ENCODE results near the gene PPP1R15A.
"Not testable (repeated sequence)": the region's sequence is repeated elsewhere in the genome, so short reads cannot be mapped to it uniquely, and the experiment has no call there.

PPP1R15A gene

GRCh38 chr19:48899781-48900476 is 27.7 kb downstream of the PPP1R15A start, which contains the start of gene NUCB1:
TSS of gene NUCB1 (plus strand) at chr19:48900312. CDS start at chr19:48900797, 485 bp downstream.
- peak within 1 kb of the TSS; percentile 96 for H3K4me3 ChIP-seq (replicated peaks; ENCODE audit: insufficient read depth, low read length)
- DNase-seq (ENCODE audit: low read depth in 1 of 2, low spot score in 1 of 2), result peak; percentile 97 to 99
- H3K27me3 ChIP-seq (ENCODE audit: insufficient read depth, poor library complexity, severe bottlenecking), result peaks cover 6% of the 10 kb centered on the region
- TF ChIP-seq, protein P1, sequence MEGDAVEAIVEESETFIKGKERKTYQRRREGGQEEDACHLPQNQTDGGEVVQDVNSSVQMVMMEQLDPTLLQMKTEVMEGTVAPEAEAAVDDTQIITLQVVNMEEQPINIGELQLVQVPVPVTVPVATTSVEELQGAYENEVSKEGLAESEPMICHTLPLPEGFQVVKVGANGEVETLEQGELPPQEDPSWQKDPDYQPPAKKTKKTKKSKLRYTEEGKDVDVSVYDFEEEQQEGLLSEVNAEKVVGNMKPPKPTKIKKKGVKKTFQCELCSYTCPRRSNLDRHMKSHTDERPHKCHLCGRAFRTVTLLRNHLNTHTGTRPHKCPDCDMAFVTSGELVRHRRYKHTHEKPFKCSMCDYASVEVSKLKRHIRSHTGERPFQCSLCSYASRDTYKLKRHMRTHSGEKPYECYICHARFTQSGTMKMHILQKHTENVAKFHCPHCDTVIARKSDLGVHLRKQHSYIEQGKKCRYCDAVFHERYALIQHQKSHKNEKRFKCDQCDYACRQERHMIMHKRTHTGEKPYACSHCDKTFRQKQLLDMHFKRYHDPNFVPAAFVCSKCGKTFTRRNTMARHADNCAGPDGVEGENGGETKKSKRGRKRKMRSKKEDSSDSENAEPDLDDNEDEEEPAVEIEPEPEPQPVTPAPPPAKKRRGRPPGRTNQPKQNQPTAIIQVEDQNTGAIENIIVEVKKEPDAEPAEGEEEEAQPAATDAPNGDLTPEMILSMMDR (IDR thresholded peaks at IDR 0.05; ENCODE audit: insufficient read depth, low read length), result no peak
- TF ChIP-seq SPI1 (IDR thresholded peaks at IDR 0.05; ENCODE audit: borderline replicate concordance, low read depth) (peak; percentile 88), POLR2AphosphoS5 (IDR thresholded peaks at IDR 0.05; ENCODE audit: low read depth) (peak; percentile 44; the same call in 1 of the 2 replicates), GABPA (IDR thresholded peaks at IDR 0.05; ENCODE audit: low read depth) (peak; percentile 84)
- TF ChIP-seq, protein P2, sequence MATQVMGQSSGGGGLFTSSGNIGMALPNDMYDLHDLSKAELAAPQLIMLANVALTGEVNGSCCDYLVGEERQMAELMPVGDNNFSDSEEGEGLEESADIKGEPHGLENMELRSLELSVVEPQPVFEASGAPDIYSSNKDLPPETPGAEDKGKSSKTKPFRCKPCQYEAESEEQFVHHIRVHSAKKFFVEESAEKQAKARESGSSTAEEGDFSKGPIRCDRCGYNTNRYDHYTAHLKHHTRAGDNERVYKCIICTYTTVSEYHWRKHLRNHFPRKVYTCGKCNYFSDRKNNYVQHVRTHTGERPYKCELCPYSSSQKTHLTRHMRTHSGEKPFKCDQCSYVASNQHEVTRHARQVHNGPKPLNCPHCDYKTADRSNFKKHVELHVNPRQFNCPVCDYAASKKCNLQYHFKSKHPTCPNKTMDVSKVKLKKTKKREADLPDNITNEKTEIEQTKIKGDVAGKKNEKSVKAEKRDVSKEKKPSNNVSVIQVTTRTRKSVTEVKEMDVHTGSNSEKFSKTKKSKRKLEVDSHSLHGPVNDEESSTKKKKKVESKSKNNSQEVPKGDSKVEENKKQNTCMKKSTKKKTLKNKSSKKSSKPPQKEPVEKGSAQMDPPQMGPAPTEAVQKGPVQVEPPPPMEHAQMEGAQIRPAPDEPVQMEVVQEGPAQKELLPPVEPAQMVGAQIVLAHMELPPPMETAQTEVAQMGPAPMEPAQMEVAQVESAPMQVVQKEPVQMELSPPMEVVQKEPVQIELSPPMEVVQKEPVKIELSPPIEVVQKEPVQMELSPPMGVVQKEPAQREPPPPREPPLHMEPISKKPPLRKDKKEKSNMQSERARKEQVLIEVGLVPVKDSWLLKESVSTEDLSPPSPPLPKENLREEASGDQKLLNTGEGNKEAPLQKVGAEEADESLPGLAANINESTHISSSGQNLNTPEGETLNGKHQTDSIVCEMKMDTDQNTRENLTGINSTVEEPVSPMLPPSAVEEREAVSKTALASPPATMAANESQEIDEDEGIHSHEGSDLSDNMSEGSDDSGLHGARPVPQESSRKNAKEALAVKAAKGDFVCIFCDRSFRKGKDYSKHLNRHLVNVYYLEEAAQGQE (IDR thresholded peaks at IDR 0.05; ENCODE audit: insufficient replicate concordance, low read depth), result no peak
- H3K27ac ChIP-seq (replicated peaks), result peak within 1 kb of the TSS; percentile 61

GRCh38 chr19:48900477-48901406 is 28.5 kb downstream of the PPP1R15A start:
- TF ChIP-seq SPI1 (IDR thresholded peaks at IDR 0.05; ENCODE audit: borderline replicate concordance, low read depth) (0 out of 2 replicates have a peak, but pooled peaks have one; percentile 8), POLR2AphosphoS5 (IDR thresholded peaks at IDR 0.05; ENCODE audit: low read depth) (no peak), GABPA (IDR thresholded peaks at IDR 0.05; ENCODE audit: low read depth) (no peak; the same call in 1 of the 2 replicates)
- TF ChIP-seq, protein P2 (IDR thresholded peaks at IDR 0.05; ENCODE audit: insufficient replicate concordance, low read depth), result no peak
- TF ChIP-seq, protein P1 (IDR thresholded peaks at IDR 0.05; ENCODE audit: insufficient read depth, low read length), result no peak
- Histone ChIP-seq H3K4me3 (replicated peaks; ENCODE audit: insufficient read depth, low read length) (peak overlapping the region; percentile 96), H3K27me3 (ENCODE audit: insufficient read depth, poor library complexity, severe bottlenecking) (no peaks in the 10 kb centered on the region), H3K27ac (replicated peaks) (peak overlapping the region; percentile 61)
- DNase-seq (ENCODE audit: low read depth in 1 of 2, low spot score in 1 of 2), result peak in 1 of 2 experiments; percentile 43

GRCh38 chr19:48902291-48902690 is 30.1 kb downstream of the PPP1R15A start:
- not testable (repeated sequence) for DNase-seq (ENCODE audit: low read depth in 1 of 2, low spot score in 1 of 2); H3K27ac ChIP-seq (replicated peaks); H3K4me3 ChIP-seq (replicated peaks; ENCODE audit: insufficient read depth, low read length); H3K27me3 ChIP-seq (ENCODE audit: insufficient read depth, poor library complexity, severe bottlenecking)

GRCh38 chr19:48903788-48904187 is 31.6 kb downstream of the PPP1R15A start:
- H3K27me3 ChIP-seq (ENCODE audit: insufficient read depth, poor library complexity, severe bottlenecking); DNase-seq (ENCODE audit: low read depth in 1 of 2, low spot score in 1 of 2); H3K4me3 ChIP-seq (replicated peaks; ENCODE audit: insufficient read depth, low read length); H3K27ac ChIP-seq (replicated peaks): not testable (repeated sequence)
